NT2/D1 (cell line): ENCODE measurements around the gene SETD7.

Experiments
- SUZ12 ChIP-seq: IDR thresholded peaks from 2 replicates; pipeline ENCODE4 v1.6.1; 2011; ENCODE audit not compliant: insufficient read length, insufficient read depth; ENCODE audit errors: extremely low read depth
- YY1 ChIP-seq: IDR thresholded peaks from 2 replicates; pipeline ENCODE4 v1.6.1; 2011; ENCODE audit not compliant: insufficient read length, insufficient read depth
- ZNF274 ChIP-seq: IDR thresholded peaks from 2 replicates; pipeline ENCODE4 v1.6.1; 2011; ENCODE audit warnings: mild to moderate bottlenecking, low read depth, low read length

DNA sequence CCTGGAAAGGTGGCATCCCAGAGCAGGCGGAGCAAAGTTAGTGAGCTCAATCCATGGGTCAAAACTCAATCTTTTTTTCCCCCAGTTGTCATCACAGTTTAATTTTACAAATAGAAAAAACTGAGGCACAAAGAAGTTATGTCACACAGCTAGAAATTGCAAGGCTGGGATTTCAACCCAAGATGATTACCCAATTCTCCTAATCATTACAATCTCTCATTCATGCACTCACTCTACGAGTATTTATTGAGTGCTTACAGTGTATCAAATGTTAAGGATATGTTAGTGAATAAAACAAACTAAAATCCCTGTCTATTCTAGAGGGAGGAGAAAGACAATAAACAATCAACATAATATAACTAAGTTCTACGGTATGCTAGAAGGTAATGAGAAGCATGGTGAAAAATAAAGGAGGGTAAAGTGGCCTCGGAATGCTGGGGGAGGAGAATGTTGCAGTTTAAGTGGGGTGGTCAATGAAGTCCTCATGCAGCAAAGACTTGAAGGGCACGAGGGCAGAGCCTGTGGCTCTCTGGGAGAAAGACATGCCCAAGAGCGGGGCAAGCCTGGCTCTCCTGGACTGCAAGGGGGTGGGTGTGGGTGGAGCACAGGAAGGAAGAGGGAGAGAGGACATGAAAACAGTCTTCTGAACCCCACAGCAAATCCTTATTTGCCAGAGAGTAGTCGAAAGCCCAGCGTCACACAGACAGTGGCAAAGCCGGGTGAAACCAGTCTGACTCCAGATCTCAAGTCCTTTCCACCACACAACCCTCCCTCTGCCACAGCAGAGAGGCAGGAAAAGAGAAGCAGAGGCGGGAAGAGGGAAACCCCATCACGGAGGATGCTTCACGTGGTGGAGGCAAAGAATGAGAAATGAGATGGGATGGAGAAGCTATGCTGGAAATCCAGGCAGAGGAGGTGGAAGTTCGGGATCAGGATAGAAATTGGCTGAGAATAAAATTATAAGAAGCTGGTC, 53.8 kb downstream of the SETD7 start:
- TF ChIP-seq SUZ12 (no peak), ZNF274 (no peak), YY1 (no peak)
